Glutamatergic neuron (in vitro differentiated cells): ENCODE results near the gene CIAO2A. TPM values are rescaled to one million over a fixed set of nuclear protein-coding genes. Genes with fewer than 3 reads are reported as not detected.

ENCODE experiments used
- DNase-seq: peaks from one replicate; pipeline ENCODE4 v3.0.0; 2022
- H3K27ac Mint-ChIP-seq: one replicate; pipeline ENCODE4 v1.8.0; 2020; ENCODE audit warnings: mild to moderate bottlenecking, mixed read lengths, inconsistent platforms; ENCODE audit not compliant: unreplicated experiment
- H3K27me3 Mint-ChIP-seq: one replicate; pipeline ENCODE4 v1.8.0; 2020; ENCODE audit warnings: mild to moderate bottlenecking, moderate library complexity, mixed read lengths, inconsistent platforms; ENCODE audit not compliant: unreplicated experiment
- H3K36me3 Mint-ChIP-seq: one replicate; pipeline ENCODE4 v1.8.0; 2020; ENCODE audit warnings: mild to moderate bottlenecking, mixed read lengths, inconsistent platforms; ENCODE audit not compliant: unreplicated experiment
- H3K4me1 Mint-ChIP-seq: one replicate; pipeline ENCODE4 v1.8.0; 2020; ENCODE audit warnings: mild to moderate bottlenecking, low read depth, mixed read lengths, inconsistent platforms; ENCODE audit not compliant: unreplicated experiment
- H3K4me3 Mint-ChIP-seq: one replicate; pipeline ENCODE4 v1.8.0; 2020; ENCODE audit warnings: mild to moderate bottlenecking, mixed read lengths, inconsistent platforms; ENCODE audit not compliant: unreplicated experiment
- H3K9me3 Mint-ChIP-seq: one replicate; pipeline ENCODE4 v1.8.0; 2020; ENCODE audit warnings: mild to moderate bottlenecking, moderate library complexity, mixed read lengths, inconsistent platforms; ENCODE audit not compliant: unreplicated experiment
- CTCF ChIP-seq: fragments of 200-600 bp; sonication (generic); IDR thresholded peaks from one replicate; pipeline ENCODE4 v1.5.0; 2021; ENCODE audit not compliant: partially characterized antibody, unreplicated experiment
- total RNA-seq: library from RNA; stranded (reverse); fragmentation: NEBNext Ultra II Directional; extraction: Animal tissue kit (Norgen Biotek cat#: 25700); gene quantifications from one replicate; pipeline ENCODE4 v1.2.1, GENCODE V29; 2021; ENCODE audit not compliant: unreplicated experiment

Gene CIAO2A
- total RNA-seq, 1 donor from 2014 or later = 35.5 TPM

DNA sequence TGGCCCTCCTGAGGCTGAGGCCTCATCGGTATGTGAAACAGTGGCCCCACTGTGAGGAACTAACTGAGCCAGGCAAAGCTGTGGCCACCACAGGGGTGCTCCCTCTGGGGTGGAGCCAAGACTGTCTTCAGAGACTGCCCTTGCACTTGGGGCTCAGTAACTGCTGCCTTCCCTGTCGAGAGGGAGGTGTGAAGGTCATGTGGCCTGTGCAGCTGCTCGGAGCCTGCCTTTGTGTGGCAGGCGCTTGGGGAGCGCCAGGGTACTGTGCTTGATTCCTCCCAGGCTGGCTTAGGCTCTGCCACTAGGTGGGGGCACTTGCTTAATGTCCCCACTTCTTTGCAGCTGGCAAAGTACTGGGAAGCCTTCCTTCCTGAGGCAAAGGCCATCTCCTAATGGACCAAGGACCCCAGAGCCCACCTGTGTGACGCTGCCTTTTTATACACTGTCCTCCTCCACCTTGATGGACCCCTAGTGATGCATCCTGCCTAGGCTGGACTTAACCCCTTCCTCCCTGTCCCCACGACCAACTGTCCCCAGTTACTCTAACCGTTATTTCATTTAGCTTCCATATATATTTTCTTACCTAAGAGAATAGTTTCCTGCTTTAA lies 43.7 kb upstream of the CIAO2A start:
- DNase-seq = no peak
- H3K36me3 Mint-ChIP-seq = peaks cover 4% of the 10 kb centered on the region
- H3K27ac Mint-ChIP-seq = no peak overlapping the region
- no peak for TF ChIP-seq CTCF
- no peak overlapping the region for H3K4me3 Mint-ChIP-seq
- no peaks in the 10 kb centered on the region for H3K27me3 Mint-ChIP-seq
- H3K4me1 Mint-ChIP-seq = no peaks in the 10 kb centered on the region
- no peaks in the 10 kb centered on the region for H3K9me3 Mint-ChIP-seq

DNA sequence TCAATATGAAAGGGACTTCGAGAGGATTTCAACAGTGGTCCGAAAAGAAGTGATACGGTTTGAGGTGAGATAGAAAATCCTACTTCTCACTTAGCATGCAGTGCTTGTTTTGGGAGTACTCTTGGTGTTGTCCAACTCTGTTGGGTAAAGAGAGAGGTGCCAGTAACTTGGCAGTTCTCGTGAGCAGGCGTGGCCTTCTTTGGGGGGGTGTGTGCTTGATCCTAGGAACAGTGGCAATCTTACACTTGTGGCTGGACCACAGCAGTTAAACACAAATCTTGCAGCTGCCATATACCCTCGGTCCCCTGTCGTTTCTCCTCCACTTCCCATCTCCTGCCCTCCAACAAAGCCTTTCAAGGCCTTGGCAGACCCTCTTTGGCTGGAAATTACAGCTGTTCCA lies 42.7 kb upstream of the CIAO2A start:
- Mint-ChIP-seq H3K9me3 (no peaks in the 10 kb centered on the region), H3K4me3 (no peak overlapping the region), H3K27ac (no peak overlapping the region), H3K4me1 (no peaks in the 10 kb centered on the region), H3K27me3 (no peaks in the 10 kb centered on the region), H3K36me3 (peaks cover 4% of the 10 kb centered on the region)
- no peak for TF ChIP-seq CTCF
- no peak for DNase-seq

DNA sequence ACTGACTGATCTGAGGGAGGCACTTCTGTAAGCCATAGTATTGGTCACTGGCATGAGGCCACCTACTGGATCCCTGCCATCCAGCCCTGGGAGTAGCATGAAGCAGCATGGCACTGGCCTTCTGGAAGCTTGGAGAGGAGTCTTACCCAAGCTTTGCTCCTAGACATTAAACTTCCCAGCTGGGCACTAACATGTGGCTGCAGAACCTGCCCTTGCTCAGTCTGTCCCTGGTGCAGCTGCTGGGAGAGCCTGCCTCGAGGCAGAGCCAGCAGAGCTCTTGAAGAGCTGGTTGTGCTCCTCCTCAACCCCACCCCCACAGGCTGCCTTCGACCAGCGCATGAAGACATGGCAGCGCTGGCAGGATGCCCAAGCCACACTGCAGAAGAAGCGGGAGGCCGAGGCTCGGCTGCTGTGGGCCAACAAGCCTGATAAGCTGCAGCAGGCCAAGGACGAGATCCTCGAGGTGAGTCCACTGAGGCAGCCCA lies 40.7 kb upstream of the CIAO2A start:
- H3K27me3 Mint-ChIP-seq = no peaks in the 10 kb centered on the region
- no peaks in the 10 kb centered on the region for H3K9me3 Mint-ChIP-seq
- no peak overlapping the region for H3K4me3 Mint-ChIP-seq
- no peaks in the 10 kb centered on the region for H3K4me1 Mint-ChIP-seq
- TF ChIP-seq CTCF = no peak
- no peak overlapping the region for H3K27ac Mint-ChIP-seq
- DNase-seq = no peak
- peaks cover 4% of the 10 kb centered on the region for H3K36me3 Mint-ChIP-seq

GRCh38 chr15:64133623-64134344 lies 40.1 kb upstream of the CIAO2A start:
- Mint-ChIP-seq H3K27me3 (no peaks in the 10 kb centered on the region), H3K9me3 (no peaks in the 10 kb centered on the region), H3K4me3 (no peak overlapping the region), H3K36me3 (peaks cover 4% of the 10 kb centered on the region), H3K4me1 (no peaks in the 10 kb centered on the region), H3K27ac (no peak overlapping the region)
- no peak for TF ChIP-seq CTCF
- no peak for DNase-seq

GRCh38 chr15:64132217-64132616 lies 38.6 kb upstream of the CIAO2A start:
- Mint-ChIP-seq H3K9me3 (no peaks in the 10 kb centered on the region), H3K36me3 (peaks cover 4% of the 10 kb centered on the region), H3K27ac (no peak overlapping the region), H3K27me3 (no peaks in the 10 kb centered on the region), H3K4me3 (no peak overlapping the region), H3K4me1 (no peaks in the 10 kb centered on the region)
- DNase-seq = no peak
- no peak for TF ChIP-seq CTCF
